ENCODE measurements around the gene ABL1.
A peak's percentile ranks its signal among the peaks of the same experiment; 100 is the strongest.
"Not testable (repeated sequence)": the region's sequence is repeated elsewhere in the genome, so short reads cannot be mapped to it uniquely, and the experiment has no call there.

ABL1 gene

DNA sequence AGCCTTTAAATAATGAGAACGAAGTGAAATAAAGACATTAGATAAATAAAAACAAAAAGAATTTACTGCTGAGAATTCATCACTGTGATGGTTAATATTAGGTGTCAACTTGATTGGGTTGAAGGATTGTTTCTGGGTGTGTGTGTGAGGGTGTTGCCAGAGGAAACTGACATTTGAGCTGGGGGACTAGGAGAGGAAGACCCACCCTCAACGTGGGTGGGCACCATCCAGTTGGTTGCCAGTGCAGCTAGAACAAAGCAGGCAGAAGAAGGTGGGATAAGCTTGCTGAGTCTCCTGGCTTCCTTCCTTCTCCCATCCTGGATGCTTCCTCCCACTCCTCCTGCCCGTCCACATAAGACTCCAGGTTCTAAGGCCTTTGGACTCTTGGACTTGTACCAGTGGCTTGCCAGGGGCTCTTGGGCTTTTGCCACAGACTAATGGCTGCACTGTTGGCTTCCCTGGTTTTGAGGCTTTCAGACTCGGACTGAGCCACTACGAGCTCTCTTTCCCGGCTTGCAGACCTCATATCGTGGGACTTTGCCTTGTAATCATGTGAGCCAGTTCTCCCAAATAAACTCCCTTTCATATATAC is 43.7 kb upstream of the ABL1 start (continued):
- TF ChIP-seq BCL11A (tag by site-specific recombination; IDR thresholded peaks at IDR 0.05; ENCODE audit: low read depth) (no peak), ZNF266 (tag by site-specific recombination; IDR thresholded peaks at IDR 0.05; ENCODE audit: low read depth) (no peak), KLF1 (tag by site-specific recombination; IDR thresholded peaks at IDR 0.05) (peak; percentile 79), ZNF747 (tag by site-specific recombination; IDR thresholded peaks at IDR 0.05) (no peak), ZNF629 (tag by site-specific recombination; IDR thresholded peaks at IDR 0.05) (no peak), ZFP41 (tag by site-specific recombination; IDR thresholded peaks at IDR 0.05; ENCODE audit: borderline replicate concordance) (no peak), ZFP69B (tag by site-specific recombination; IDR thresholded peaks at IDR 0.05) (no peak), SP2 (tag by site-specific recombination; IDR thresholded peaks at IDR 0.05) (0 out of 2 replicates have a peak, but pooled peaks have one; percentile 12), ZNF529 (tag by site-specific recombination; IDR thresholded peaks at IDR 0.05; ENCODE audit: insufficient replicate concordance) (no peak), ZFHX2 (tag by site-specific recombination; conservative IDR thresholded peaks at IDR 0.05) (0 out of 2 replicates have a peak, but pooled peaks have one; percentile 14), FEZF1 (tag by site-specific recombination; IDR thresholded peaks at IDR 0.05) (no peak), EGR2 (tag by site-specific recombination; IDR thresholded peaks at IDR 0.05; ENCODE audit: low read depth) (peak; percentile 29; the same call in 1 of the 2 replicates), ZNF366 (tag by site-specific recombination; conservative IDR thresholded peaks at IDR 0.05) (no peak), MEIS1 (CRISPR knock-in tag; IDR thresholded peaks at IDR 0.05; ENCODE audit: borderline replicate concordance) (no peak), ZNF514 (tag by site-specific recombination; IDR thresholded peaks at IDR 0.05) (no peak), ZNF302 (tag by site-specific recombination; IDR thresholded peaks at IDR 0.05; ENCODE audit: low read depth) (no peak)
- TF ChIP-seq, protein P1, sequence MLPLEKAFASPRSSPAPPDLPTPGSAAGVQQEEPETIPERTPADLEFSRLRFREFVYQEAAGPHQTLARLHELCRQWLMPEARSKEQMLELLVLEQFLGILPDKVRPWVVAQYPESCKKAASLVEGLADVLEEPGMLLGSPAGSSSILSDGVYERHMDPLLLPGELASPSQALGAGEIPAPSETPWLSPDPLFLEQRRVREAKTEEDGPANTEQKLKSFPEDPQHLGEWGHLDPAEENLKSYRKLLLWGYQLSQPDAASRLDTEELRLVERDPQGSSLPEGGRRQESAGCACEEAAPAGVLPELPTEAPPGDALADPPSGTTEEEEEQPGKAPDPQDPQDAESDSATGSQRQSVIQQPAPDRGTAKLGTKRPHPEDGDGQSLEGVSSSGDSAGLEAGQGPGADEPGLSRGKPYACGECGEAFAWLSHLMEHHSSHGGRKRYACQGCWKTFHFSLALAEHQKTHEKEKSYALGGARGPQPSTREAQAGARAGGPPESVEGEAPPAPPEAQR (tag by site-specific recombination; IDR thresholded peaks at IDR 0.05), result no peak
- TF ChIP-seq, protein P2, sequence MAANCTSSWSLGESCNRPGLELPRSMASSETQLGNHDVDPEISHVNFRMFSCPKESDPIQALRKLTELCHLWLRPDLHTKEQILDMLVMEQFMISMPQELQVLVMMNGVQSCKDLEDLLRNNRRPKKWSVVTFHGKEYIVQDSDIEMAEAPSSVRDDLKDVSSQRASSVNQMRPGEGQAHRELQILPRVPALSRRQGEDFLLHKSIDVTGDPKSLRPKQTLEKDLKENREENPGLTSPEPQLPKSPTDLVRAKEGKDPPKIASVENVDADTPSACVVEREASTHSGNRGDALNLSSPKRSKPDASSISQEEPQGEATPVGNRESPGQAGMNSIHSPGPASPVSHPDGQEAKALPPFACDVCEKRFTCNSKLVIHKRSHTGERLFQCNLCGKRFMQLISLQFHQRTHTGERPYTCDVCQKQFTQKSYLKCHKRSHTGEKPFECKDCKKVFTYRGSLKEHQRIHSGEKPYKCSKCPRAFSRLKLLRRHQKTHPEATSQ (tag by site-specific recombination; IDR thresholded peaks at IDR 0.05), result no peak

DNA sequence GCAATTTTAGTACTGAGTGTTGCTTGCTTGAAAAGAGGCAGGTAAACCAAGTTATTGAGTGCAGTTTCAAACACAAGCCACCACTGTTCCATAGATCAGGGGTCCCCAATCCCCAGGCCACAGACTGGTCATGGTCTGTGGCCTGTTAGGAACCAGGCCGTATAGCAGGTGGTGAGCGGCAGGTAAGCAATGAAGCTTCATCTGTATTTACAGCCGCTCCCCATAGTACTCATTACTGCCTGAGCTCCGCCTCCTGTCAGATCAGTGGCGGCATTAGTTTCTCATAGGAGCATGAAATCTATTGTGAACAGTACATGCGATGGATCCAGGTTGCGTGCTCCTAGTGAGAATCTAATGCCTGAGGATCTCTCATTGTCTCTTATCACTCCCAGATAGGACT is 41.5 kb upstream of the ABL1 start:
- POLR2A ChIA-PET, result interaction anchor here (0.6 kb wide), 1 partner anchor 740 kb away, joined by 3 read pairs; no protein-coding TSS in a partner anchor
- H3K4me3 ChIP-seq (ENCODE audit: low read depth, low read length), result no peak overlapping the region
- H3K9me3 ChIP-seq (ENCODE audit: control insufficient read depth, insufficient read depth, low read depth, low read length), result no peaks in the 10 kb centered on the region
- no peak overlapping the region for H3K27ac ChIP-seq (ENCODE audit: extremely low read depth, low read depth, low read length)
- CTCF ChIA-PET, result interaction anchor here (0.6 to 1.3 kb wide), 2 partner anchors 26 to 66 kb away, joined by 3 to 4 read pairs; no protein-coding TSS in a partner anchor
- TF ChIP-seq ZNF610 (tag by site-specific recombination; IDR thresholded peaks at IDR 0.05; ENCODE audit: borderline replicate concordance), result peak; percentile 97
- no peak for TF ChIP-seq ZNF324 (tag by site-specific recombination; IDR thresholded peaks at IDR 0.05)
- H3K4me1 ChIP-seq (ENCODE audit: control insufficient read depth, insufficient read depth, low read length), result no peaks in the 10 kb centered on the region
- H3K36me3 ChIP-seq (ENCODE audit: control insufficient read depth in 2 of 2, insufficient read depth in 1 of 2, low read length in 2 of 2), result no peaks in the 10 kb centered on the region

DNA sequence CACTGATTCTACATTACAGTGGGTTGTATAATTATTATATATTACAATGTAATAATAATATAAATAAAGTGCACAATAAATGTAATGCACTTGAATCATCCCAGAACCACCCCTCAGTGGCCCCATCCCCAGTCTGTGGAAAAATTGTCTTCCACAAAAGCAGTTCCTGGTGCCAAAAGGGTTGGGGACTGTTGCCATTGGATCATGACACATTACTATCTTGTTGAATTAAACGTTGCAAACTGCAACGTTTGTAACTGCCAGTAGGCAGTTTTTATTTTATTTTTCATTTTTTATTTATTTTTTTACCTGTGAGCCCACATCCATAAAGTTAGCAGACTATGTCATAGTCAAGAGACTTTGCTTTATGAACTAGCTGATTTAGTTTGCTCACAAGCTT is 41.0 kb upstream of the ABL1 start:
- H3K9me3 ChIP-seq (ENCODE audit: control insufficient read depth, insufficient read depth, low read depth, low read length); H3K36me3 ChIP-seq (ENCODE audit: control insufficient read depth in 2 of 2, insufficient read depth in 1 of 2, low read length in 2 of 2); H3K4me1 ChIP-seq (ENCODE audit: control insufficient read depth, insufficient read depth, low read length); POLR2A ChIA-PET; H3K4me3 ChIP-seq (ENCODE audit: low read depth, low read length); H3K27ac ChIP-seq (ENCODE audit: extremely low read depth, low read depth, low read length): not testable (repeated sequence)
- CTCF ChIA-PET, result interaction anchor here (0.6 to 1.8 kb wide), 2 partner anchors 65 to 73 kb away, joined by 4 to 8 read pairs; no protein-coding TSS in a partner anchor
- peak; percentile 38; the same call in 1 of the 2 replicates for TF ChIP-seq ZNF335 (tag by site-specific recombination; conservative IDR thresholded peaks at IDR 0.05)

DNA sequence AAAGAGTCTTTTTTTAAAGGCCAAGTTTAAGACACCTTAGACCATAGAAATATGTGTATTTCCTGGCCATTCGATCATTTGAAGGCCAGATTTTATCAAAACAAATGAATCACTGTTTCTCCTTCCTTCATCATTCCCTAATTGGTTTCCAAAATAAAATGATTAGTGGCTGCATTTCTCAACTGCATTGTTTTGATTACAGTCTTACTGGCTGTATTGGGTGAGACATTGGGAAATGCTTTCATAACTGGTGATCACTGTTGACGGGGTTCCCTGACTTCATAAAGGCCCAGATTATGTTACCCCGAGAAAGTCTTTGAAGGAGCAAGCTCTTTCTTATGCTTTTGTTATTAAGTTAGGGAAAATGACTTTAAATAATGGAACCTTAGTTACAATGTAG is 40.6 kb upstream of the ABL1 start:
- H3K4me1 ChIP-seq (ENCODE audit: control insufficient read depth, insufficient read depth, low read length); POLR2A ChIA-PET: not testable (repeated sequence)
- CTCF ChIA-PET, result interaction anchor here (1.1 to 1.8 kb wide), 3 partner anchors 23 to 204 kb away, joined by 4 to 8 read pairs (median 4); no protein-coding TSS in a partner anchor

More for the DNA sequence above, 40.6 kb upstream of the ABL1 start:
- not testable (repeated sequence) for H3K27ac ChIP-seq (ENCODE audit: extremely low read depth, low read depth, low read length); H3K36me3 ChIP-seq (ENCODE audit: control insufficient read depth in 2 of 2, insufficient read depth in 1 of 2, low read length in 2 of 2); H3K4me3 ChIP-seq (ENCODE audit: low read depth, low read length); H3K9me3 ChIP-seq (ENCODE audit: control insufficient read depth, insufficient read depth, low read depth, low read length)

Data from HEK293 (cell line).